ENCODE data around the gene MAEA.

DNA sequence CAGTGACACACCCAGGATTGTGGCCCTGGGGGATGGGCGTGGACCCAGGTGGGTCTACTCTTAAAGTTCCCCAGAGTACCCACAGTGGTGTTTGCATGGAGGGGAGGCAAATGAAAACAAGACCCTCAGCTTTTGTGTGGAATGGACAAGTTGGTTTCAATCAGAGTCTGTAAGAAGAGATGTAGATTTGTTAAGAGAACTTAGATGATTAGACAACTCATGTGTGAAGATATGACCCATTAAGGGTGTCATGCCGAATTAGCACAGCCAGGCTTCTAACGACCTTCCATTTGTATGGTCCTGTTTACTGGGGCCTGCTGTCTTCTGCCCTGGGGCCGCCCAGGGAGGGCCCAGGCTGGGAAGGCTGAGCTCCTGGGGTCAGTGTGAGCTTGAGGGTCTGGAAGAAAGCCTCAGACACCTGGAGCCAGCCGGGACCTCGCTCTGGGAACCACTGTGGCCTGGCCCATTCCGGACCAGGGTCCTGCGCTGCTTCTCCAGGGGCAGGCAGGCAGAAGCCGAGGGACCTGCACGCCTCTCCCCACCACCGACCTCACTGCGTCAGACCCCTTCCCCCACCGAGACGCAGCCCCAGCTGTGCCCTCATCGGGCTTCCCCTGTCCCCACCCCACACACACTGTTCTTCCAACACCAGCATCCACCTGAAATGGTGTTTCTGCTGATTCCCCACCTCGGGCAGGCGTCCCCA lies 77.7 kb downstream of the MAEA start:
- TF ChIP-seq EZH2 (IDR thresholded peaks at IDR 0.05; ENCODE audit: insufficient read depth, poor library complexity, severe bottlenecking) (no peak), EZH2phosphoT487 (IDR thresholded peaks at IDR 0.05; ENCODE audit: insufficient read depth, low read depth) (no peak)
